ENCODE results near the gene CGB8. TPM values are rescaled to one million over a fixed set of nuclear protein-coding genes. Genes with fewer than 3 reads are reported as not detected.

The CGB8 gene
- total RNA-seq, 1 donor from 2014 or later: not detected

DNA sequence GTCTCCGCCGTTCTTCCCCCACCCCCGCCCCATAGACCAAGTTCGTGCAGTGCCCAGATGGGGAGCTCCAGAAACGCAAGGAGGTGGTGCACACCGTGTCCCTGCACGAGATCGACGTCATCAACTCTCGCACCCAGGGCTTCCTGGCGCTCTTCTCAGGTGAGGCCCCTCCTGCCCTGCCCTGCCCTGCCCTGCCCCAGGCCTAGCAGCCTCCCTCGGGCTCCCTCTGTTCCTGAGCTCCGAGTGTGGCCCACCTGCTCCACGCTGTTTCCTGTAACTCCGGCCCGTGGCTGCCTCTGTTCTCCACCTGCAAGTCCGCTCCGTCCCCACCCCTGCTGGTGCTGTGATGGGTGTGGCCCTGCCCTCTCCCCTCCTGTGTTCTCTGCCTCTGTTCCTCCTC lies 38.5 kb downstream of the CGB8 start:
- no peak for DNase-seq (ENCODE audit: low spot score)

DNA sequence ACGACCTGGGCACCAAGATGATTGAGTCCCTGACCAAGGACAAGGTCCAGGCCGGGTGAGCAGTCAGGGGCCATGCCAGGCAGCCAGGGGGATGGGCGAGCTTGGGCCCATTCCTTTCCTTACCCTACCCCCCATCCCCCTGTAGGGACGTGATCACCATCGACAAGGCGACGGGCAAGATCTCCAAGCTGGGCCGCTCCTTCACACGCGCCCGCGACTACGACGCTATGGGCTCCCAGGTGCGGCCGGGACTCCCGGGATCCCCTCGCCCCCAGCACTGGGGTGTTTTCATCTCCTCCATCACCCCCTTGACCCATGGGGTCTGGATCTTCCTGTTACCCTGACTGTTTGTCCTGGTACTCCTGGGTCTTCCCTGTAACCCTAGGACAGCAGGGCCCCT lies 39.1 kb downstream of the CGB8 start:
- no peak for DNase-seq (ENCODE audit: low spot score)

DNA sequence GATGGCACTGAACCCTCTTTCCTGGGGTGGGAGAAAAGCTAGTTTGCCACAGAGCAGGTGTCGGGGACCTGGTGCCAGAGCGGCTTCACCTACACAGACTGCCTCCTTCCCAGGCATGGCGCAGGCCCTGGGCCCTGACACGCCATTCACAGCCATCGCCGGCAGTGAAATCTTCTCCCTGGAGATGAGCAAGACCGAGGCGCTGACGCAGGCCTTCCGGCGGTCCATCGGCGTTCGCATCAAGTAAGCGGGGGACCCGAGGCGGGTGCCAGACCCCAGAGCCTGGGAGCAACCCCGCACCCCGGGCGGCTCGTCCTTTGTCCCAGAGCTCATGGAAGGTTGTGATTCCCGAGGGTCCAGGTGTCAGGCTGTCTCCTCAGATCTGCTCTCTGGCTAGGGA lies 42.0 kb downstream of the CGB8 start:
- DNase-seq (ENCODE audit: low spot score): no peak

DNA sequence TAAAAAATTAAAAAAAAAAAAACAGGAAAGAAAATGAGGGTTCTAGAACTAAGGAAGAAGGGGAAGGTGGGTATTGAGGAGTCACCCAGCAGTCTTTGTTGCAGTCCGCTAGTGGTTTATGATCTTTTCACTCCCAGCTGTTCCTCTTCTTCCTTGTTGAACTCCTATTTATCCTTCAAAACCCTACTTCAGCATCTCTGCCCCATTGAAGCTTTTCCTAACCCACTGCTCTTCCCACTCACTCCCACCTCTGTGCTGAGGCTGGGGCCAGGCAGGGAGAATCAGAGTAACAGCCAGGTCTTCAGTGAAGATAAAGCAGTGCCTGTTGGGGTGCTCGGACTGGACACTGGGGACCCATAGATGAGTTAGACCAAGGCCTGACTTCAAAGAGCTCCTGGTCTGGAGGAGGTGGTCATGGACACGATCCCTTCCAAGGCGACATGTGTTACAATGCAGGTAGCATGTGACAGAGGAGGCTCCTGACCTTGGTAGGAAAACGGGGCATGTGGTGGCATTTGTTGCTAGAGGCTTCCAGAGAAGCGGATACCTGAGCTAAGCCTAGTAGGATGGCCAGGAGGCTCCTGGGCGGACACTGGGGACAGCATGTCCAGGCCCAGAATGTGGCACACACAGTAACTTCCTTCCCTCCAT lies 43.8 kb downstream of the CGB8 start:
- DNase-seq (ENCODE audit: low spot score): no peak

DNA sequence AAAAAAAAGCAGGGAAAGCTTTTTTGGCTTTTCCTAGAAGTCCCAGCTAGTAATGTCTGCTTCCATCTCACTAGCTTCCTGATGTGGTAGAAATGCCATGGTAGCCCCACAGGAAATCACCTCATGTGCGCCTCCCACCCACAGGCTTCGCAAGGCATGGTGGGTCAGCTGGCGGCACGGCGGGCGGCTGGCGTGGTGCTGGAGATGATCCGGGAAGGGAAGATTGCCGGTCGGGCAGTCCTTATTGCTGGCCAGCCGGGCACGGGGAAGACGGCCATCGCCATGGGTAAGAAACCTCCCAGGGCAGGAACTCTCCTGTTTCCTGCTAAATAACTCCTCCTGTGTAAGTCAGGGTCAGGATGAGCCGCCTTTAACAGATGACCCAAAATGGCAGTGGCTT lies 44.8 kb downstream of the CGB8 start:
- DNase-seq (ENCODE audit: low spot score): no peak

DNA sequence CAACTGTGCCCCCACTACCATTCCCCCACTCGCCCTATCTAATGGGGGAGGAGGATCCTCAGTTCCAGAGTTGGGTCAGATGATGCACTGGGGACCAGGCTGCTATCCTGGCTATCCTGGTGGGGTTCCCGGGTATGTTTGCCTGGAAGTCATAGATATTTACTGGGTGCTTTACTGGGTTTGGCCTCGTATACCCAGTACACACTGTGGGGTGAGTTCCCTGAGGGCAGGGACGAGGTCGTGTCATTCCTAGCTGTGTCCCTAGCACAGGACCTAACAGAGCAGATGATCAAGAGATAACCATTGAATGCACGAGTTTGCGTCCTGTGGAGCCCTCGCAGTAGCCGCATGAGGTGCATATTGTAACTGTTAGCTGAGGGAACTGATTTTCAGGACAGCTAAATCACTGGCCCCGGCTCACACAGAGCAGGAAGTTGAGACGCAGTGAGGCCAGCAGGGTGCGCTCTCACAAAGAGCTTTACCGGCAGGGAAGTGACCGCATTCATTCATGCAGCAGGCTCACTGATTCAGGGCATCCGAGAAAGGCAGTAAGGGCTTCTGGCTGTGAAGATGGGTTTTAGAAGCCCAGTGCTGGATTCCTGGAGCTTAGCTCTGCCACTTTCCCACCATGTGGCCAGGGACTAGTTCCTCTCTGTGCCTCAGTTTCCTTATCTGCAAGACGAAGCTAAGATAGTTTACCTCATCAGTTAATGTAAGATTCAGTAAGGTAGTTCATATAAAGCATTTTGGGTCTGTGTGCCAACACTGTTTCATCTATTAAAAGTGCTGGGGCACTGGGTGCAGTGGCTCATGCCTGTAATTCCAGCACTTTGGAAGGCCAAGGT lies 49.2 kb downstream of the CGB8 start:
- no peak for DNase-seq (ENCODE audit: low spot score)

DNA sequence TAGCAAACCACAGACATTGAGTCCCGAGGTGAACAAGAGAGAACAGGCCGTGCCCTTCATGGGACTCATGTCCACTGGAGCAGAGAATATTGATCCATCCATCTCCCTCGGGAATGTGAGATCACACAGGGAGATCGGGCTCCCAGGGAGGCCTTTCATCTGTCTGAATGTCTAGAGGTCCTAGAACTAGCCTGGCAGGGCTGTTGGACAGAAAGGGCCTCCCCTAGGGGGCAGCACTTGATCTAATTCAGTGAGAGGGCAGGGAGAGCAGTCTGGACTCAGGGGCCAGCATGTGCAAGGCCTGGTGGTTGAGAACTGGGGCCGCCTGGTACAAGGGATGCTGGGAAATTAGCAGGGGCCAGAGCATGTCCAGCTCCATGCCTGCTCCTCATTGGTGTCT lies 50.9 kb downstream of the CGB8 start:
- DNase-seq (ENCODE audit: low spot score): no peak

Small RNA genes within 50 kb of the gene (microRNA-seq; reads per million reads assigned to microRNA genes)
- not detected for gene MIR6798 (ENCODE audit: borderline number of aligned reads)

Other genes starting within 250 kb of the CGB8 start
- gene BCAT2, start 238.1 kb downstream of the CGB8 start, total RNA-seq: 20.3 TPM
- 9.4 TPM for gene HSD17B14, start 212.6 kb downstream of the CGB8 start, total RNA-seq
- 44.9 TPM for gene PLEKHA4, start 180.5 kb downstream of the CGB8 start, total RNA-seq
- 152 TPM for gene PPP1R15A, start 176.7 kb downstream of the CGB8 start, total RNA-seq
- not detected for gene TULP2, start 150.4 kb downstream of the CGB8 start, total RNA-seq
- gene NUCB1, start 148.8 kb downstream of the CGB8 start, total RNA-seq: 304 TPM
- 0.61 TPM for gene DHDH, start 115.4 kb downstream of the CGB8 start, total RNA-seq
- 71.8 TPM for gene BAX, start 94.2 kb downstream of the CGB8 start, total RNA-seq
- gene FTL, start 83.8 kb downstream of the CGB8 start, total RNA-seq: 9,334 TPM
- 82.0 TPM for gene GYS1, start 55.8 kb downstream of the CGB8 start, total RNA-seq
- 40.0 TPM for gene RUVBL2, start 55.2 kb downstream of the CGB8 start, total RNA-seq
- not detected for gene LHB, start 32.0 kb downstream of the CGB8 start, total RNA-seq
- gene CGB3, start 24.8 kb downstream of the CGB8 start, total RNA-seq: not detected
- not detected for gene CGB2, start 17.2 kb downstream of the CGB8 start, total RNA-seq
- not detected for gene CGB1, start 12.2 kb downstream of the CGB8 start, total RNA-seq
- not detected for gene CGB5, start 5.3 kb downstream of the CGB8 start, total RNA-seq
- not detected for gene CGB7, start 8.6 kb upstream of the CGB8 start, total RNA-seq
- gene NTF4, start 15.7 kb upstream of the CGB8 start, total RNA-seq: not detected
- gene KCNA7, start 23.6 kb upstream of the CGB8 start, total RNA-seq: not detected
- 148 TPM for gene SNRNP70, start 36.3 kb upstream of the CGB8 start, total RNA-seq
- gene LIN7B, start 65.3 kb upstream of the CGB8 start, total RNA-seq: 4.2 TPM
- gene C19orf73, start 70.0 kb upstream of the CGB8 start, total RNA-seq: not detected
- 3.1 TPM for gene PPFIA3, start 70.4 kb upstream of the CGB8 start, total RNA-seq
- gene HRC, start 106.3 kb upstream of the CGB8 start, total RNA-seq: 1.3 TPM
- gene TRPM4, start 108.7 kb upstream of the CGB8 start, total RNA-seq: 17.0 TPM